Neuronal stem cell (in vitro differentiated cells): ENCODE results near the gene HOXD9.

Experiments used
- DNase-seq: peaks from one replicate; pipeline ENCODE4 v3.0.0-alpha.2; 2013; ENCODE audit warnings: low spot score
- H2AFZ ChIP-seq: one replicate; pipeline ENCODE4 v1.6.1; 2013; ENCODE audit warnings: mild to moderate bottlenecking, low read length, inconsistent platforms
- H2AK5ac ChIP-seq: 2 replicates; pipeline ENCODE4 v1.6.1; 2013; ENCODE audit warnings: low read depth, mild to moderate bottlenecking, inconsistent platforms, low read length, moderate library complexity, mixed read lengths
- H2BK120ac ChIP-seq: 2 replicates; pipeline ENCODE4 v1.6.1; 2013; ENCODE audit warnings: low read depth, mild to moderate bottlenecking, inconsistent platforms, low read length, moderate library complexity, mixed read lengths
- H2BK12ac ChIP-seq: one replicate; pipeline ENCODE4 v1.6.1; 2013; ENCODE audit warnings: low read length, inconsistent platforms
- H2BK15ac ChIP-seq: 2 replicates; pipeline ENCODE4 v1.6.1; 2013; ENCODE audit warnings: mild to moderate bottlenecking, low read length, inconsistent platforms, mixed read lengths
- H2BK5ac ChIP-seq: one replicate; pipeline ENCODE4 v1.6.1; 2013; ENCODE audit warnings: inconsistent platforms, mild to moderate bottlenecking, low read length, moderate library complexity
- H3K14ac ChIP-seq: one replicate; pipeline ENCODE4 v1.6.1; 2013; ENCODE audit warnings: low read length, inconsistent platforms
- H3K18ac ChIP-seq: 2 replicates; pipeline ENCODE4 v1.6.1; 2013; ENCODE audit warnings: low read length, inconsistent platforms
- H3K23ac ChIP-seq: 2 replicates; pipeline ENCODE4 v1.6.1; 2013; ENCODE audit warnings: low read depth, mild to moderate bottlenecking, mixed read lengths, low read length, inconsistent platforms; ENCODE audit not compliant: poor library complexity
- H3K27ac ChIP-seq: replicated peaks from 3 replicates; pipeline ENCODE4 v1.5.1; 2013; ENCODE audit warnings: low read length, inconsistent platforms
- H3K27me3 ChIP-seq, 3 experiments: 2 replicates each; pipeline ENCODE4 v1.6.1; 2013; ENCODE audit warnings: low read length in 3 of 3, mild to moderate bottlenecking in 2 of 3, inconsistent platforms in 1 of 3, low read depth in 1 of 3, mixed read lengths in 1 of 3, moderate library complexity in 1 of 3; ENCODE audit not compliant: control insufficient read depth in 3 of 3, insufficient read depth in 3 of 3
- H3K36me3 ChIP-seq, 2 donors: replicated peaks in 1 of 2; 2 replicates each; pipeline ENCODE4 v1.6.1; 2013; ENCODE audit warnings: low read length in 2 of 2; ENCODE audit not compliant: control insufficient read depth in 2 of 2, insufficient read depth in 2 of 2
- H3K4ac ChIP-seq: 2 replicates; pipeline ENCODE4 v1.6.1; 2013; ENCODE audit warnings: inconsistent platforms, mild to moderate bottlenecking, low read length, moderate library complexity
- H3K4me1 ChIP-seq, 2 donors: 1 replicate in 1 of 2; 2 replicates in 1 of 2; pipeline ENCODE4 v1.6.1; 2013; ENCODE audit warnings: low read length in 2 of 2, low read depth in 1 of 2; ENCODE audit not compliant: control insufficient read depth in 2 of 2, insufficient read depth in 1 of 2
- H3K4me2 ChIP-seq: one replicate; pipeline ENCODE4 v1.6.1; 2013; ENCODE audit warnings: mild to moderate bottlenecking, low read length, inconsistent platforms; ENCODE audit not compliant: insufficient read depth, poor library complexity, severe bottlenecking
- H3K4me3 ChIP-seq, 2 donors: 2 replicates each; pipeline ENCODE4 v1.5.1; 2013; ENCODE audit warnings: low read length in 2 of 2, mild to moderate bottlenecking in 2 of 2, inconsistent platforms in 1 of 2, moderate library complexity in 1 of 2
- H3K79me1 ChIP-seq: one replicate; pipeline ENCODE4 v1.6.1; 2013; ENCODE audit warnings: low read depth, mild to moderate bottlenecking, inconsistent platforms, low read length, moderate library complexity
- H3K9ac ChIP-seq: one replicate; pipeline ENCODE4 v1.6.1; 2013; ENCODE audit warnings: mild to moderate bottlenecking, low read depth, low read length, inconsistent platforms; ENCODE audit not compliant: poor library complexity
- H3K9me3 ChIP-seq, 2 donors: replicated peaks in 1 of 2; 2 replicates each; pipeline versions ENCODE3 to v1.6.1; 2013; ENCODE audit warnings: low read length in 2 of 2, mild to moderate bottlenecking in 2 of 2, inconsistent platforms in 1 of 2, low read depth in 1 of 2, mixed read lengths in 1 of 2, moderate library complexity in 1 of 2; ENCODE audit not compliant: control insufficient read depth in 2 of 2, insufficient read depth in 1 of 2
- H4K8ac ChIP-seq: one replicate; pipeline ENCODE4 v1.6.1; 2013; ENCODE audit warnings: low read depth, mild to moderate bottlenecking, inconsistent platforms, low read length, moderate library complexity
- H4K91ac ChIP-seq: one replicate; pipeline ENCODE4 v1.6.1; 2013; ENCODE audit warnings: low read length, low read depth, mild to moderate bottlenecking, inconsistent platforms; ENCODE audit not compliant: poor library complexity
- WGBS, 2 donors: extraction: QIAGEN DNeasy Blood & Tissue Kit; methylation state at CpG; one replicate each; pipeline ENCODE4 v1.1.7; 2013; ENCODE audit warnings: missing lambda C conversion rate in 2 of 2, mixed read lengths in 1 of 2; ENCODE audit not compliant: insufficient read length in 2 of 2, insufficient replicate concordance in 1 of 2; ENCODE audit errors: extremely low coverage in 2 of 2; 5-methylcytosine and 5-hydroxymethylcytosine counted together

Gene HOXD9

DNA sequence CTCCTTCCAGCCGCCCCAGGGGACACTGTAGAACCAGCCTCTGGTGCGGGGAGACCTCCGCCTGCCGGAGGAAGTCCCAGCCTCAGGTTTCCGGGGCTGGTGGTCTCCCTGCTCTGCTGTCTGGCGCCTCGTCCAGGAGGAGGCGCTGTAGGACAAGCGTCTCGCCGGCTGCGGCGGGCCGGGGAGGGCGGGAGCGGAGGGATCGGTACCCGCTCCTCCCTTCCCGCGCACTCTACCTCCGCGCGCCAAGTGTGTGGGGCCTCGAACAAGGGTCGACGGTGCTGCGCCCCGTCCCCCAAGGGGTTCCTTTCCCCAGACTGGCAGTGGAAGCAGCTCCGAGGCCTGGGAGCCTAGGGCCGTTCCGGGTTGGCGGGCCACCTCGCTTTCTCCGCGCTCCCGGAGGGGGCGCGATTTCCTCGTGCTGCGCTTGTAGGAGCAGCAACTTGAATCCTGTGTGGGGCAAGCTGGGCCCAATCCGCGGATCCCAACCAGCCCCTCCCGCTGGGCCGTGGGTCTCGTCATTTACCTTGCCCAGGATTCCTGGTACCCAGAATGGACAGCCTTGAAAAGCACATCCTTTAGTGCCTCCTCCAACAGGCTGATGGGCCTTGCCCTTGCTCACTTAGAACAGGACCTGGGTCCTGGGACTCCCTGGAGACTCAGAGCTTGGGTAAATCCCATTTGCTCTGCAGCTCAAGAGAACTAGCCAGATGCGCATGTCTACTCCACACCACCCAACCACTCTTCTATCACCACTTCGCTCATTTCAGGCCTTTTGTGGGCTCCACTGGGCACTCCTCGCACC is 18.2 kb downstream of the HOXD9 start:
- H3K9me3 ChIP-seq: peaks cover 9 to 17% of the 10 kb centered on the region in 2 donors
- no CpG with 5 or more reads among the region's 48 CpGs for WGBS, 2 donors
- peaks cover 0 to 2% of the 10 kb centered on the region in 2 donors for H3K4me1 ChIP-seq
- H2BK15ac ChIP-seq: no peak overlapping the region
- H3K4ac ChIP-seq: no peak overlapping the region
- no peak overlapping the region for H3K27ac ChIP-seq
- peak overlapping the region; percentile 89 for H3K18ac ChIP-seq
- H4K8ac ChIP-seq: no peak overlapping the region
- H3K4me2 ChIP-seq: peak overlapping the region; percentile 54
- no peak overlapping the region for H3K14ac ChIP-seq
- H3K36me3 ChIP-seq: no peaks in the 10 kb centered on the region
- H2AFZ ChIP-seq: peak overlapping the region; percentile 99
- DNase-seq: peak; percentile 84
- no peak overlapping the region for H4K91ac ChIP-seq
- H3K23ac ChIP-seq: peak overlapping the region; percentile 5
- no peaks in the 10 kb centered on the region for H3K79me1 ChIP-seq
- no peak overlapping the region for H2BK120ac ChIP-seq
- no peak overlapping the region for H3K9ac ChIP-seq
- H2BK12ac ChIP-seq: no peak overlapping the region
- H3K27me3 ChIP-seq: peaks cover 27 to 95% (median 90%) of the 10 kb centered on the region in 3 experiments
- no peak overlapping the region for H2AK5ac ChIP-seq
- peak overlapping the region; percentile 50 to 79 for H3K4me3 ChIP-seq
- no peak overlapping the region for H2BK5ac ChIP-seq

DNA sequence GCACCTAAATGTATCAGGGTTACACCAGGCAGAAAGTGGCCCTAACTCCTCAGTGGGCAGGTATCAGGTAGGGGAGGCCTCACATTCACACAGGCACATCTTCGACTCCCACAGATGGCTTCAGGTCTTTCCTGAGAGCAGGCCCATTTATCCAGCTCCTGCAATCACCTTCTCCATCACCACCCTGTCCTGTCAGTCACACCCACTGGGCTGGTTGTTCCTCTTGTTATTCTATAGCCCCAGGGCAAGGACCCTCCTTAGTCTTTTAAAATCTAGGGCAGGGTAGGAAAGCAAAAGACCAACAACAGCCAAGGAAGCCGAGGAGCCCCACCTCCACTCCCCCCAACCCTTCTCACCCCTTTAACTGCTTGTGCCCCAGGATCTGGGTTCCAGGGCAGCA is 19.8 kb downstream of the HOXD9 start:
- no peak overlapping the region for H3K14ac ChIP-seq
- H3K9me3 ChIP-seq: peaks cover 8 to 17% of the 10 kb centered on the region in 2 donors
- no peaks in the 10 kb centered on the region for H3K79me1 ChIP-seq
- peaks cover 0 to 2% of the 10 kb centered on the region in 2 donors for H3K4me1 ChIP-seq
- no CpG with 5 or more reads among the region's 2 CpGs for WGBS, 2 donors
- H2BK15ac ChIP-seq: no peak overlapping the region
- no peak overlapping the region for H3K4me3 ChIP-seq
- H4K91ac ChIP-seq: no peak overlapping the region
- peaks cover 16 to 95% (median 90%) of the 10 kb centered on the region in 3 experiments for H3K27me3 ChIP-seq
- no peaks in the 10 kb centered on the region for H3K36me3 ChIP-seq
- H3K23ac ChIP-seq: no peak overlapping the region
- H3K9ac ChIP-seq: no peak overlapping the region
- no peak overlapping the region for H3K4ac ChIP-seq
- H2BK120ac ChIP-seq: no peak overlapping the region
- H2AK5ac ChIP-seq: no peak overlapping the region
- no peak for DNase-seq
- H3K27ac ChIP-seq: no peak overlapping the region
- H2BK12ac ChIP-seq: no peak overlapping the region
- H2AFZ ChIP-seq: no peak overlapping the region
- no peak overlapping the region for H3K18ac ChIP-seq
- no peak overlapping the region for H4K8ac ChIP-seq
- H3K4me2 ChIP-seq: no peak overlapping the region
- no peak overlapping the region for H2BK5ac ChIP-seq

DNA sequence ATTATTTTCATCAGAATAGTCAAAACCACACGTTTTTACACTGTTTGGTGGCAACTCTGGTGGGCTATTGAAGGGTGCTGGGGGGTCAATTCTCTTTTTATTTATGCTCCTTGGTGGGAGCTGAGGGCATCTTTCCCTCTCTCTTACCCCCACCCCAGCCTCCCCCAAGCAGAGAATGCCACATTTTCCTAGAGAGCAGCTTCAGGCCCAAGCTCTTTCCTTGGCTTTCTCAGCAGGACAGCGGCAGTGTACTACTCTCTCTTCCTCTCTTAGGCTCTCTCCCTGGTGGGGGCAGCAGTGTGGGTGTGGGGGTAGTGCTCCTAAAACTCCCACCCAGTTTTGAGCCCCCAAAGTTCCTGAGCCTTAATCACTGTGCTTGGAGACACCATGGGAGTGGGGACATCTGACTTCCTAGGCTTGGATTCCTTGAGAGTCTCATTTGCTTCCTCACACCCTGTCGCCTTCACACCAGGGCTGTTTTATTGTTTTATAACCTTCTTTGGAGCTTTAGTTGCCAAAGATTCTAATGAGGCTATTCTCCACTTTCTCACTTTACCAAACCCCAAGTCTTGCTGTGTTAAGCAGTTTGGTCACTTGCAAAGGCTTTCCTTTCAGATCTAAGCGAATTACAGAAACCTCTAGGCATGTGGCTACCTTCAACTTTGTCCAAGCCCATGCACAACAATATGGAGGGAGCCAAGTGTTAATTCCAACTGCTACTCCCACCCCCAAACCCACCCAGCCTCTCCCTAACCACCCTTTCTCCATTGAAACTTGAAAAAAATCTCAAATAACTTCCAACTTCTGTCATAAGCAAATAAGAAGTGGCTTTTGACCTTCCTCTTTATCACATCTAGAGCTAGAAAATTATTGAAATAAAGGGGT is 22.8 kb downstream of the HOXD9 start:
- no peak overlapping the region for H2BK5ac ChIP-seq
- WGBS, 2 donors: no CpG with 5 or more reads among the region's 4 CpGs

DNA sequence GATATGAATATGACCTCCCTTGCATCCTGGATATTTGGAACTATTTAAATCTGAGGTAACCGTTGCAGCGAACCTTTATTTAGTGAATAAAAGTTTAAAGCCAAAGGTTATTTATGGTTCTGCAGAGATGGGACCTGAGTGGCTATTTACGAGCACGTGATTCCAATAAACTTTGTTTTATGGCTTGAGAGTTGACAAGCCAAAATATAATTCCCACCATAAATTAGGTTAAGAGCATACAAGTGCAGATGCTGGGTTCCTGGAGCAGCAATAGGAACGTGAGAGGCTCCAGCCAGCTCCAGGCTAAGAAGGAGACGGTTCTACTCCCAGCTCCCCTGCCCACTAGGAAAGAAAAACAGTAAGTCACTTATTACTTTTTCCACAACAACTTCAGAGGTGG is 23.6 kb downstream of the HOXD9 start:
- Histone ChIP-seq H4K91ac (no peak overlapping the region), H3K9me3 (peaks cover 0 to 9% of the 10 kb centered on the region in 2 donors), H2BK12ac (no peak overlapping the region), H4K8ac (no peak overlapping the region), H3K4me2 (no peak overlapping the region), H3K27me3 (peaks cover 37 to 97% (median 93%) of the 10 kb centered on the region in 3 experiments), H3K79me1 (no peaks in the 10 kb centered on the region), H3K27ac (no peak overlapping the region), H2AFZ (no peak overlapping the region), H2AK5ac (no peak overlapping the region), H2BK120ac (no peak overlapping the region), H2BK15ac (no peak overlapping the region), H3K14ac (no peak overlapping the region), H3K4me3 (no peak overlapping the region), H3K18ac (no peak overlapping the region), H2BK5ac (no peak overlapping the region), H3K9ac (no peak overlapping the region), H3K4ac (no peak overlapping the region), H3K23ac (no peak overlapping the region), H3K4me1 (no peaks in the 10 kb centered on the region), H3K36me3 (no peaks in the 10 kb centered on the region)
- no CpG with 5 or more reads among the region's 6 CpGs for WGBS, 2 donors
- DNase-seq: no peak

More for the DNA sequence above, 22.8 kb downstream of the HOXD9 start:
- H2BK120ac ChIP-seq: no peak overlapping the region
- H3K9me3 ChIP-seq: peaks cover 0 to 8% of the 10 kb centered on the region in 2 donors
- no peak overlapping the region for H4K91ac ChIP-seq
- no peak overlapping the region for H3K18ac ChIP-seq
- no peak overlapping the region for H3K4ac ChIP-seq
- no peak overlapping the region for H2BK12ac ChIP-seq
- H2AK5ac ChIP-seq: no peak overlapping the region
- H3K79me1 ChIP-seq: no peaks in the 10 kb centered on the region
- no peak overlapping the region for H3K14ac ChIP-seq
- H2BK15ac ChIP-seq: no peak overlapping the region
- H4K8ac ChIP-seq: no peak overlapping the region
- no peak overlapping the region for H3K4me3 ChIP-seq
- no peak overlapping the region for H3K27ac ChIP-seq
- no peaks in the 10 kb centered on the region for H3K36me3 ChIP-seq
- H3K4me2 ChIP-seq: no peak overlapping the region
- no peak overlapping the region for H2AFZ ChIP-seq
- peaks cover 31 to 95% (median 91%) of the 10 kb centered on the region in 3 experiments for H3K27me3 ChIP-seq
- no peak for DNase-seq
- H3K4me1 ChIP-seq: peaks cover 0 to 2% of the 10 kb centered on the region in 2 donors
- H3K23ac ChIP-seq: no peak overlapping the region
- H3K9ac ChIP-seq: no peak overlapping the region
